Forelimb muscle (tissue), 1 donor: Measurements from ENCODE around the gene SGMS1. TPM values are rescaled to one million over a fixed set of nuclear protein-coding genes. Genes with fewer than 3 reads are reported as not detected.

Experiments used
- DNase-seq: peaks from one replicate; pipeline ENCODE4 v3.0.0-alpha.2; 2013; ENCODE audit warnings: low read depth
- polyA plus RNA-seq: library from polyadenylated mRNA; unstranded; fragments of 120-200 nt; gene quantifications from one replicate; pipeline ENCODE4 v1.2.1, GENCODE V29; 2013; ENCODE audit not compliant: insufficient read length

The SGMS1 gene
- polyA plus RNA-seq, 1 donor = 21.1 TPM

DNA sequence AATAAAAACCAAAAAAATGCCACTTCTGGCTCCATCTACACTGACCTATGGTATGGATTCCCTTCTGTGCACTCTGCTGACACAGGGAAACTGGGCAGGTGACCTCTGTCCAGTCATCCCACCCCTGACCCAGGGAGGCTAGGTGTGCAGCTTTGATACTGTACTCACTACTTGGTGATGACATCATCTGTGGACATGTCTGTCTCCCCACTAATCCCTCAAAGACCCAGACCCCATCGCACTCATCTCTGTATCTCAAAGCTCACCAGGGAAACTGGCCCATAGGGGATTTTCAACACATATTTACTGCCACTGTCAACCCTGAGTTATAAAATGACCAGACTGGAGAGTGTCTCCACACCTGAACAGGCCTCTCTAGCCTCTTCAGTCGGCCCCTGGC, 10.6 kb downstream of the SGMS1 start:
- no peak for DNase-seq

- DNase-seq = no peak
Observed at GRCh38 chr10:50610368-50610767, 13.4 kb downstream of the SGMS1 start.

DNA sequence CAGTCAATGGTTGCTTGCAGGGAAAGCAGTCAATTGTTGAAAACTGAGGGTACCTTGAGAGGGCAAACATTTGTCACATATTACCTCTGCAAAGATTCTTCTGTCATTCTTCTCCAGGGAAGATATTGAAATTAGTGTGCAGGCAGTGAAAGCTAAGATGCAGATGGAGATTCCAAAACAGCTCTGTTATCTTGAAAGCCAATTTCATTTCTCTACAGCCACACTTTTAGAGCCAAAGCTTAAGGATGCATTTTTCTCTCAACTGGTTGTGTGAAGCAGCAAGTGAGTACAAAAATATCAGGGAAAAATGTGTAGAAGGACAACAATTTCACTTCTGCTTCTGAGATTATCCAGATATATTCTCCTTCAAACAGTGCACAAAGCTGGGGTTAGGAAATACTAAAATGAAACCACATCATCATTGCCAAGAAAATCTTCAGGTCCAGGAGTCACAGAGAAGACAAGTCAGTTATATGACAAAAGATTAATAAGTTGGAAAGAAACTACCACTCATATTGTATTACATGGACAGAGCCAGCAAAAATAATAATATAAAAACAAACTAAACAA, 16.3 kb downstream of the SGMS1 start:
- no peak for DNase-seq

- no peak for DNase-seq
Observed at GRCh38 chr10:50605951-50606270, 17.8 kb downstream of the SGMS1 start.

- DNase-seq = no peak
Observed at GRCh38 chr10:50605269-50605950, 18.3 kb downstream of the SGMS1 start.

- no peak for DNase-seq
Observed at GRCh38 chr10:50604809-50605208, 18.9 kb downstream of the SGMS1 start.

DNA sequence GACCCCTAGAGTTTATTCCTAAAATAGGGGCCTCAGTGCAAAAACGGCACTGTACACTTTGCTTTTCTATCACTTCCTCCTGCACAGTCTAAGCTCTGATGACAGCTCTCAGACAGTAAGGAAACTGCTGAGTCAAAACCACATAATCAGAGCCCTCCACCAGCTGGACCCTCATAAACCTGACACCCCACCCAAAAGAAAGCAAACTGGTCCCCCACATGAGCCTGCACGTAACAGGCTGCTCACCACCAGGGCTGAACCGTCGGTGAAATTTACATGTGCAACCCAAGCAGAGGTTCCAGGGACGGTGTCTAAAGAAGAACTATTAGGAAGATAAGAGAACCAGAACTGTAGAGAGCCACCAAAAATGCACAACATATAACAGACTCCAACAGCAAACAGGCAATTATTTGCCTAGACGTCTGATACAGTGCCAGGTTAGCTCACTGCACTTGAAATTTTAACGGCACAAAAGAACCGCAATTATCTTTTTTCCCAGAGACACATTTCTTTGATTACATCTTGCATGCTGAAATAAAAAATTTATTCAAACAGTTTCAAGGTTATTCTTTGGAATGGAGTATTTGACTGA, 19.6 kb downstream of the SGMS1 start:
- DNase-seq = no peak

GRCh38 chr10:50603151-50603850, 20.5 kb downstream of the SGMS1 start:
- no peak for DNase-seq

DNA sequence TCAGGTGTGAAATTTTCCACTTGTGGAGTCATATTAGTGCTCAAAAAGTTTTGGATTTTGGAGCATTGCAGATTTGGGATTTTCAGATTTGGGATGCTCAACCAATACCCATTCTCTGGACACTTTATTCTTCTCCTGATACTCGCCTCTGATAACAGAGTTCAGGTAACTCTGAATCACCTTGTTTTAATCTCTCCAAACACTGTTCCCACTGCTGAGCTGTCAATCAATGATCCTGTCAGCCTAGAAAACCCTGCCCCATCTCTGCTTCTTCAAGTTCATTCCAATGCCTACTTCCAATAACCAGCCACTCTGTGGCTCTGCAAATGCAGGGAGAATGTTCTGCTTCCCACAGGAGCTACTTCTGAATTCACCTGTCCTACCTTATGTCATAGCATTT, 21.8 kb downstream of the SGMS1 start:
- no peak for DNase-seq

- DNase-seq = no peak
Observed at GRCh38 chr10:50600831-50601477, 22.8 kb downstream of the SGMS1 start.

GRCh38 chr10:50600286-50600685, 23.5 kb downstream of the SGMS1 start:
- no peak for DNase-seq

DNA sequence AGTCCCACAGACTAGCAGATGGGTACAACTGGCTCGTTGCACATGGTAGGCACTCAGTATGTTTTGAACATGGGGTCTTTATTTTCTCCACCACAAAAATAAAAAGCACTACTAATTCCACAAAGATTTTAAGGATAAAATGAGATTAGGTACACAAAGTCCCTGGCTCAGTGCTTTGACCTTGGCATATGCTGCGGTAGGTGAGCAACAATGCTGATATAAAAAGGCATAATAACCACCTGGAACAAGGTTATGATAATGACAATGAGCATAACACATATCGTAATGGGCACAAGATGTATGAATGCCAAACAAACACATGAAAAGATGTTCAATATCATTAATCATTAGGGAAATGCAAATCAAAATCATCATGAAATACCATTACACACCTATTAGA, 26.9 kb downstream of the SGMS1 start:
- no peak for DNase-seq

DNA sequence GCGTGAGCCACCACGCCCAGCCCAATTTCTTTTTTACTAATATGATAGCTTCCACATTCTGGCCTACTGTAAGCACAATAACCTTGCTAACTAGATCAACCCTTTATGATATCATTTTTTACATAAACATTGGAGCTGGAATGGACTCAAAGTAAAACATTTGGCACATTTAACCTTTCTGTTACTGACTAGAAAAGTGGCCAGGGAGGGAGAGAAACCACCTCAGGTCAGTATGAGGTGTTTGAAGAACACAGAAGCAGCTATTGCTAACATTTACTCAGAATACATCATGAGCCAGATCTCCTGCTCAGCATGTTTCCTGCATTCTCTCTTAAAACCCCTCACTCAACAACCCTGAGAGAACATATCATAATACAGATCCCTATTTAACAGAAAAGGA, 27.3 kb downstream of the SGMS1 start:
- DNase-seq = no peak

DNA sequence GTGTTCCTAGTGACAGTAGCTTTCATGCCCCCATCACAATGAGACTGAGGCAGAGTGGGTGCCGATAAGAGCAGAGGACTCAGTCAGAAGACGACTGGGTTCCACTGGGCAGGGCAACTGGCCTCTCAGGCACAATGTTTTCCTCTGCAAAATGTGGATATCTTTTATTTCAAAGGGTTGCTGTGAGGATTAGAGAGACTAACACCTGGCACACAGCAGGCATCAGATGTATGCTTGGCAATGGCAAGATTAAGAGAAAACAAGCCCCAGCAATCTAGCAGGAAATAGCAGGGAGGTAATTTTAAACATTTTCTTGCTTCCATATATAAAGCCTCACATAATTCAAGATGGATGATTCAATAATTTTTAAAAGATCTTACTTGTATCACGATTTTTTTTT, 28.0 kb downstream of the SGMS1 start:
- no peak for DNase-seq

DNA sequence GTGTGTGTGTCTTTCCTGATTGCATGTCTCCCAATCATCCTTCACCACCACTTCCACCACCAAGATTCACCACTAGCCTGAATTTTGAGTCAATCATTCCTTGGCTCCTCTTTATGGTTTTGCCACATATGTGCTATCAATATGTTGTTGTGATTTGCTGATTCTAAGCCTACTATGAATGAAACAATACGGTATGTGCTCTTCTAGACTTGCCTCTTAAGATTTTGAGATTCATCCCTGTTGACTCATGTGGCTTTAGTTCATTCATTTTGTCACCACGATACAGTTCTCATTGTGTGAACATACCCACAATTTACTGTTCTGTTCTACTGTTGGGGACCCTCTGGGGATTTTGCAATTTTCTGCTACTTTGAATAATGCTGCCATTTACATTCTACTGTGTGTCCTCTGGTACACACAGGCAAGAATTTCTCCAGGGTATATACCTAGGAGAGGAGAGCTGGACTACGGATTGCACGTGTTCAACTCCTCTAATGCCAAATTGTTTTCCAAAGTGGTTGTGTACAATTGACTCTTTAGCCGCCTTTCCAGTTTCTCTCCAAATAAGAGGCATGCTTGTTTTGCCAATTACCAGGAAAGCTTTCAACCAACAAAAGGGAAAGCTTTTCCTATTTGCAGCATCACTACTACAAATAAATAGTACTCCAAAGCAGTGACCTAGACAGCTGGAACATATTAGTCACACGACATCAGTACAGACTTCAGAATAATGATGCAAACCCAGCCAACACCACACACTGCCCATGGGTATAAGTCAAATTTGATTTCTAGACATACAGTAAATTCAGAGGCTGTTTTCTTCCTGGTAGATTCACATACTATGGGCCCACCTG, 30.0 kb downstream of the SGMS1 start:
- no peak for DNase-seq

DNA sequence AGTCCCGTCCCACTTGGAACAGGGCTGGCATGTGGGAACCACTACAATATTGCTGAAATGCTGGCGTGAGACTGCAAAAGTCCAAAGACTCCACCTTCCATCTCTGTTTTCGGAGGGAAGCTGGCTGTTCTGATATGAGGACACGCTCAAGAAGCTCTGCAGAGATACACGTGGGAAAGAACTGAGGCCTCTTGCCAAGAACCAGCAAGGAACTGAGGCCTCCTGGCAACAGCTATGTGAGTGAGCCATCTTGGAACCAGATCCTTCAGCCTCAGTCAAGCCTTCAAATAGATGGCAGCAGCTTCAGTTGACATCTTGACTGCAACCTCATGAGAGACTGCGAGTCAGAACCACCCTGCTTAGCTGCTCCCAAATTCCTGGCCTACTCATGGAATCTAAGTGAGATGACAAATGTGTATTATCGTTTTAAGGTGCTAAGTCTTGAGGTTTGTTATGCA, 30.8 kb downstream of the SGMS1 start:
- no peak for DNase-seq

DNA sequence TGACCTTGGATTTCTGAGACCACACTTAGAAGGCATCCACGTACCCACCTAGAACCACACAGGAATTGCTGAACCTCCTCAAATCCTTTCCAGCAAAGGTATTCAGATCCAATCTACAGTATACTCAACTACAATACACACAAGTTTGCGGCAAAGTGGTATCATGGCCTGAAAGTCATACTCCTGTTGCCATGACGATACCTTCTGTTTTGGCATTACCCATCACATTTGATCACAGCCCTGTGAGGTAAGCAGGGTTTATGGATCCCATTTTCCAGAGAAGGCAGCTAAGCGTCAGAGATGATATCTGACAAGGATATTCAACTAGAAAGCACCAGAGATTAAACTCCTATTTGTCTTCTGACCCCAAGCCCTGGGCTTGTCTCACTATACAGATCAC, 32.8 kb downstream of the SGMS1 start:
- DNase-seq = no peak

DNA sequence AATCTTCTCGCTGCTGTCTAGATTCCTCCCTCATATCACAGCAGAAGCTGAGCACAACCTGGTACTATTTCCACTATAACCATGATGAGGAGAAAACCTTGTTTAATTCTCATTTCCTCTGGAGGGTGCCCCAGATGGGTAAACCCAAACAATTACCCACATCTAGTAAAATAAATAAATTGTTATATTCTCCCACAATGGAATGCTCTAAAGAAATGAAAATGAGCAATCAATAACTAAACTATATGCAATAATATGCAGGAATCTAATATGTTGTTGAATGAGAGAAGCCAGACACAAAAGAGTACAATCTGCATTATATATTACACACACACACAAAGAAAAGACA, 37.0 kb downstream of the SGMS1 start:
- no peak for DNase-seq

DNA sequence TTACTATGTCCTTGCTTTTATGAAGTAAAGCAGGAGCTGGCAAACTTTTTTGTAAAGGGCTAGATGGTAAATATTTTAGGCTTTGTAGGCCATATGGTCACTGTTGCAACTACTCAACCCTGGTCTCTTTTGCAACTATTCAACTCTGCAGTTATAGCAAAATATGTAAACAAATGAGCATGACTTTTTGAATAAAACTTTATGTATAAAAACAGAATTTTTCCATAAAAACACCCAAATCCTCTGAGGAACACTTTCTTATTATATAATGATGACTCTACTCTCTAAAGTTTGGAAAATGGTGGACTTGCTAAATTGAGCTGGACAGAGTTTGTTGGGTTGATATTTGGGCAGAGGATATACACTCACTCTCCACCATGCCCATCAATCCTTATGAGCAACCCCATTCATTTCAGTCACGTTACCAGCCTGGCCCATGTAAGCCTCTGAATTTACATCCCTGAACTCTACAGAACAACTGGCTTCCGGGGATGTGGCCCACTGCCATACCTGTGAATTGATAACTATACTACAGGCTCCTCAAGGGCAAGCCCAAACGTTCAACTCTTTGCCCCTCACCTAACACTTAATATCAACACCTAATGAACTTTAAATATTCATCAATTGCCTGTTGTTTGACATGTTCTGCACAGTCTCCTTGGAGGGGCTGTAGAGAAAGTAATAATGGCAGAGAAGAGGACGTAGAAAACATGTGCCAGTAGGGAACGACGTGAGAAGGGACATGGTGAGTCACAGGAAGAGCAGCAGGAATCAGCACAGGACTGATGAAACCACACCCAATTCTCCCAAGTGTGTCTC, 37.6 kb downstream of the SGMS1 start:
- DNase-seq = no peak
